IPS-15b (cell line): ENCODE measurements around the gene SUN3.

ENCODE experiments used
- H3K27me3 ChIP-seq: one replicate; pipeline ENCODE4 v1.6.1; 2013; ENCODE audit warnings: low read length; ENCODE audit not compliant: control insufficient read depth, insufficient read depth
- H3K36me3 ChIP-seq: one replicate; pipeline ENCODE4 v1.6.1; 2013; ENCODE audit warnings: low read length; ENCODE audit not compliant: control insufficient read depth, insufficient read depth
- H3K4me1 ChIP-seq: one replicate; pipeline ENCODE4 v1.6.1; 2013; ENCODE audit warnings: mild to moderate bottlenecking, low read length; ENCODE audit not compliant: control insufficient read depth, insufficient read depth
- H3K4me3 ChIP-seq: one replicate; pipeline ENCODE4 v1.5.1; 2013; ENCODE audit warnings: low read depth, low read length
- H3K9ac ChIP-seq: one replicate; pipeline ENCODE4 v1.6.1; 2013; ENCODE audit warnings: low read depth, mild to moderate bottlenecking, low read length
- H3K9me3 ChIP-seq: one replicate; pipeline ENCODE4 v1.6.1; 2013; ENCODE audit warnings: mild to moderate bottlenecking, low read length; ENCODE audit not compliant: control insufficient read depth, insufficient read depth

The SUN3 gene

GRCh38 chr7:47941136-47941844 lies 87.6 kb downstream of the SUN3 start:
- H3K4me1 ChIP-seq: peaks cover 14% of the 10 kb centered on the region
- H3K9me3 ChIP-seq: no peaks in the 10 kb centered on the region
- H3K27me3 ChIP-seq: no peaks in the 10 kb centered on the region
- no peak overlapping the region for H3K9ac ChIP-seq
- no peak overlapping the region for H3K4me3 ChIP-seq
- H3K36me3 ChIP-seq: no peaks in the 10 kb centered on the region

GRCh38 chr7:47940088-47941013 lies 88.6 kb downstream of the SUN3 start:
- H3K27me3 ChIP-seq: no peaks in the 10 kb centered on the region
- H3K4me1 ChIP-seq: peaks cover 14% of the 10 kb centered on the region
- no peaks in the 10 kb centered on the region for H3K9me3 ChIP-seq
- no peaks in the 10 kb centered on the region for H3K36me3 ChIP-seq
- no peak overlapping the region for H3K4me3 ChIP-seq
- H3K9ac ChIP-seq: no peak overlapping the region

DNA sequence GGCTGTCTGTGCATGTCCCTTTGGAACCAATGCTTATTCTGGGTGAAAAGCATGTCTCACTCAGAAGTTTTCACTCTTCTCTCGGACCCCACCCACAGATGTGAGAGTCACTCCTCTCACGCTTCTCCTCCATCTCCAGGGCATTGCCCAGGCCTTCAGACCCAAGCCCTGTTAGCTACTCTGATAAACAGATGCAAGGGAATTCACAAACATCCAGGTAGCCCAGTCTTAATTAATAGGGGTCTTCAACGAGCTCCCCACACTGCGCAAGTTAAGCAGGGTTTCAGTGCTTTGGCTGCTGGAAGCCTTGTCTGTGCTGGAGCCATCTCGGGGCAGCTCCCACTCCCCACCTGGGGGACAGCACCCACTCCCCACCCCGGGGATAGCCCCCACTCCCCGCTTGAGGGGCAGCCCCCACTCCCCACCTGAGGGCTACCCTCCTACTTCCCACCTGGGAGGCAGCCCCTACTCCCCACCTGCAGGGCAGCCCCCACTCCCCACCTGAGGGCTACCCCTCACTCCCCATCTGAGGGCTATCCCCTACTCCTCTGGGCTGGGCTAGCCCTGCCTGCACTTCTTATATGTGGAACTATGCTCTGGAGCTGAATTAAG lies 89.4 kb downstream of the SUN3 start:
- Histone ChIP-seq H3K27me3 (no peaks in the 10 kb centered on the region), H3K4me3 (no peak overlapping the region)

DNA sequence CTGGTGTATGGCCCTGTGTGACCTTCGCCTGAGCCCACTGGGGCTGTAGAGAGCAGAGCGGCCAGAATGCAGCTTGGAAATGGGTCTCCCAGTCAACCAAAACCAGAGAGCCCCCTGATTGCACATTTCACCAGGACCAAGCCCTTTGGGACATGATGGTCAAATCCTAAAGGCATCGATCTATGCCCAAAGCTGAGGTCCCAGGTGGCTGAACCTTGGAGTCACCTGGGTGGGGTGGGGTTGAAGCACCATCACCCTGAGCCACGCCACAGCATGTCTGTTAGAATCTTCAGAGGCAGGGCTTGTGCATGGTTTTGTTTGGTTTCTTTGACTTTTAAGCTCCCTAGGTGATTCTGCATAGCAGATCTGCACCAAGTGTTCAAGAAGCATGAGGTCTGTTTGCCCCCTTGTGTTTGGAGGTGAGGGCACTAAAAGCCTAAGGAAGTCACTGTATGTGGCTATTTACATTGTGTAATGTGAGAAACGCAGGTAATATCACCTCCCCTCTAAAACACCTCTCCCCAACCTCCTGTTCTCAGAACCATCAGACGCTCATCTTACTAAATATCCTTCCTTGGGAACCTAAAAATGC lies 90.2 kb downstream of the SUN3 start:
- Histone ChIP-seq H3K9me3 (no peaks in the 10 kb centered on the region), H3K36me3 (no peaks in the 10 kb centered on the region), H3K9ac (no peak overlapping the region), H3K4me1 (peaks cover 14% of the 10 kb centered on the region), H3K4me3 (no peak overlapping the region), H3K27me3 (no peaks in the 10 kb centered on the region)

More for the DNA sequence above, 89.4 kb downstream of the SUN3 start:
- Histone ChIP-seq H3K4me1 (peaks cover 14% of the 10 kb centered on the region), H3K9me3 (no peaks in the 10 kb centered on the region), H3K36me3 (no peaks in the 10 kb centered on the region), H3K9ac (no peak overlapping the region)

DNA sequence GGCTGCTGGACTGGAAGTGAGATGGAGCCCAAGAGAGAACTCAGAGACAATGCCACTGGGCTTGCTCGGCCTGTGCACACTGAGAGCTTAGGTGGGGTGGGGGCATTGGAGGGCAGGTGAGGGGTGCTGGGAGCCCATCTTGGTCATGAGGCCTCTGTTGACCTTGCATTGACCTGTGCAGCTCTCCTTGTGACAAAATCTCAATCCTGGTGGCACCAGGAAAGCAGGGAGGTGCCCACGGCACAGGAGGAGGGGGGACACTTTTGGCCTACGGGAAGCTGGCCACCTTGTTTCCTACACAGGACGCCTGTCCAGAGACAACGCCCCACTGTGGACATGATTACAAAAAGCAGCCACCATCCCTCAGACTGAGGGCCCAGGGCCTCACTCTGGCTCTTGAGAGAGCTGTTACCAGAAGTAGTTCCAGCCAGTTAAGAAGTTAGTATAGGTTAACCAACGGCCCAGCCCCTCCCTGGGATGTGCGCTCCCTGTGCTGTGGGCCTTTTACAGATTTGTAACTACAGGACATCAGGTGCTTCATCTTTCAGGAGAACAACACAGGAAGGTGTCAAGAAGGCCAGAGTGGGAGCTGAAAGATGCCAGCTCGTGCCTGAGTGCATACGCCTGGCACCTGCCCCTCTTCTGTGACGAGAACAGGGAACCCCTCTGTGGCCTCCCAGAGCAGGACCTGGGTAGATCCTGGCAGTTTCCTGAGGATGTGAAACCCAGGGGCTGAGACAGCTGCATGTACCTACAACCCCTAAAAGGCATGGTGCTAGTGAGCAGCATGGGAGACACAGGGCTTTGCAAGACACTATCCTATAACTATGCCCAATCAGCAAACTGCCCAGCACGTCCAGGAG lies 91.0 kb downstream of the SUN3 start:
- H3K9ac ChIP-seq: no peak overlapping the region
- H3K4me3 ChIP-seq: no peak overlapping the region
- peaks cover 14% of the 10 kb centered on the region for H3K4me1 ChIP-seq
- H3K27me3 ChIP-seq: no peaks in the 10 kb centered on the region
- no peaks in the 10 kb centered on the region for H3K9me3 ChIP-seq
- H3K36me3 ChIP-seq: no peaks in the 10 kb centered on the region
